ENCODE measurements around the gene CSTF1. TPM values are rescaled to one million over a fixed set of nuclear protein-coding genes. Genes with fewer than 3 reads are reported as not detected.

The CSTF1 gene
- total and polyA plus RNA-seq, 4 donors, result 11.9 to 20.2 (median 16.0) TPM

DNA sequence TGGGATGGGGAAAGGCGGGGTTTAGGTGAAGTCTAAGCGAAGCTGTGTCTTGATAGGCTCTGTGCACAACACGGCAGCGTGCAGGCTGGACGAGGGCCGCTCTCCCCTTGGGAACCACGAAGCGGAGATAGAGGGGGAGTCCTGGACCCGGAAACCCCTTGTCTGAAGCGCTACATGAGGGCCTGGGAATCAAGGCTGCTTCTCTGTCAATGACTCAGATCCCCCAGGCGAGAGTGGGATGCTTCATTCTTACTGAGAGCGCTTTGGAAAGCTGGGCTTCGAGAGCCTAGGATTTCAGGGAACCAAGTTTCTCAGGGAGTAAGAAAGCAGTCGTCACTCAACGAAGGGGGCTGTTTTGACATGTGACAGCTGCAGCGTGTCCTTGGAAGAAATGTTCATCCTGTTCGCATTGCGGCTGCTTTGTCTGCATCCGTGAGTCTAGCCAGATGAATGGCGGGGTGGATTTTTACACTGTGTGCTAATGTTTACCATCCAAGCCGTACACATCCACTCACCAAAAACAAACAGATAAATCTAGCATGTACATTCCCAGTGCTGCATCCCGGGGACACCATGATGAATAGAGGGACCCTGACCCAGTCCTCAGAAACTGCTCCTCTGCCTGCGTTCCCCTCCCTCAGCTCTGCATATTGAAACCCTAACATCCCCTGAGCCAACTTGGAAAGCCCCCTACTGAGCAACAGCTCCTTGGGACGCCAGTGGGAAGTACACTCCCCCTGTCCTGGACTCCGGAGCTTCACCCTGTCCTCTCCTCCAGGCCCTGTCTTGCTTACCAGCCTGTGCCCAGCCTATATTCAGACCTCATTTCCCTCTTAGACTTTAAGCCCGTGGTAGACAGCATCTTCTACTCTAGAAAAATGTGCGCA, 51.5 kb downstream of the CSTF1 start:
- TF ChIP-seq GABPA (IDR thresholded peaks at IDR 0.05 in 1 of 2, conservative IDR thresholded peaks at IDR 0.05 in 1 of 2) (no peak), EGR1 (IDR thresholded peaks at IDR 0.05; ENCODE audit: low read depth in 2 of 2) (no peak), RAD21 (IDR thresholded peaks at IDR 0.05) (no peak), HNF4G (IDR thresholded peaks at IDR 0.05) (no peak), NR2F2 (IDR thresholded peaks at IDR 0.05) (no peak)
- TF ChIP-seq, protein P1, sequence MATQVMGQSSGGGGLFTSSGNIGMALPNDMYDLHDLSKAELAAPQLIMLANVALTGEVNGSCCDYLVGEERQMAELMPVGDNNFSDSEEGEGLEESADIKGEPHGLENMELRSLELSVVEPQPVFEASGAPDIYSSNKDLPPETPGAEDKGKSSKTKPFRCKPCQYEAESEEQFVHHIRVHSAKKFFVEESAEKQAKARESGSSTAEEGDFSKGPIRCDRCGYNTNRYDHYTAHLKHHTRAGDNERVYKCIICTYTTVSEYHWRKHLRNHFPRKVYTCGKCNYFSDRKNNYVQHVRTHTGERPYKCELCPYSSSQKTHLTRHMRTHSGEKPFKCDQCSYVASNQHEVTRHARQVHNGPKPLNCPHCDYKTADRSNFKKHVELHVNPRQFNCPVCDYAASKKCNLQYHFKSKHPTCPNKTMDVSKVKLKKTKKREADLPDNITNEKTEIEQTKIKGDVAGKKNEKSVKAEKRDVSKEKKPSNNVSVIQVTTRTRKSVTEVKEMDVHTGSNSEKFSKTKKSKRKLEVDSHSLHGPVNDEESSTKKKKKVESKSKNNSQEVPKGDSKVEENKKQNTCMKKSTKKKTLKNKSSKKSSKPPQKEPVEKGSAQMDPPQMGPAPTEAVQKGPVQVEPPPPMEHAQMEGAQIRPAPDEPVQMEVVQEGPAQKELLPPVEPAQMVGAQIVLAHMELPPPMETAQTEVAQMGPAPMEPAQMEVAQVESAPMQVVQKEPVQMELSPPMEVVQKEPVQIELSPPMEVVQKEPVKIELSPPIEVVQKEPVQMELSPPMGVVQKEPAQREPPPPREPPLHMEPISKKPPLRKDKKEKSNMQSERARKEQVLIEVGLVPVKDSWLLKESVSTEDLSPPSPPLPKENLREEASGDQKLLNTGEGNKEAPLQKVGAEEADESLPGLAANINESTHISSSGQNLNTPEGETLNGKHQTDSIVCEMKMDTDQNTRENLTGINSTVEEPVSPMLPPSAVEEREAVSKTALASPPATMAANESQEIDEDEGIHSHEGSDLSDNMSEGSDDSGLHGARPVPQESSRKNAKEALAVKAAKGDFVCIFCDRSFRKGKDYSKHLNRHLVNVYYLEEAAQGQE (IDR thresholded peaks at IDR 0.05), result no peak
- TF ChIP-seq, protein P2, sequence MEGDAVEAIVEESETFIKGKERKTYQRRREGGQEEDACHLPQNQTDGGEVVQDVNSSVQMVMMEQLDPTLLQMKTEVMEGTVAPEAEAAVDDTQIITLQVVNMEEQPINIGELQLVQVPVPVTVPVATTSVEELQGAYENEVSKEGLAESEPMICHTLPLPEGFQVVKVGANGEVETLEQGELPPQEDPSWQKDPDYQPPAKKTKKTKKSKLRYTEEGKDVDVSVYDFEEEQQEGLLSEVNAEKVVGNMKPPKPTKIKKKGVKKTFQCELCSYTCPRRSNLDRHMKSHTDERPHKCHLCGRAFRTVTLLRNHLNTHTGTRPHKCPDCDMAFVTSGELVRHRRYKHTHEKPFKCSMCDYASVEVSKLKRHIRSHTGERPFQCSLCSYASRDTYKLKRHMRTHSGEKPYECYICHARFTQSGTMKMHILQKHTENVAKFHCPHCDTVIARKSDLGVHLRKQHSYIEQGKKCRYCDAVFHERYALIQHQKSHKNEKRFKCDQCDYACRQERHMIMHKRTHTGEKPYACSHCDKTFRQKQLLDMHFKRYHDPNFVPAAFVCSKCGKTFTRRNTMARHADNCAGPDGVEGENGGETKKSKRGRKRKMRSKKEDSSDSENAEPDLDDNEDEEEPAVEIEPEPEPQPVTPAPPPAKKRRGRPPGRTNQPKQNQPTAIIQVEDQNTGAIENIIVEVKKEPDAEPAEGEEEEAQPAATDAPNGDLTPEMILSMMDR (IDR thresholded peaks at IDR 0.05; ENCODE audit: low read depth, low read length, missing input control), result no peak
- TF ChIP-seq, protein P3, sequence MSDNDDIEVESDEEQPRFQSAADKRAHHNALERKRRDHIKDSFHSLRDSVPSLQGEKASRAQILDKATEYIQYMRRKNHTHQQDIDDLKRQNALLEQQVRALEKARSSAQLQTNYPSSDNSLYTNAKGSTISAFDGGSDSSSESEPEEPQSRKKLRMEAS (IDR thresholded peaks at IDR 0.05), result no peak
- TF ChIP-seq, protein P4, sequence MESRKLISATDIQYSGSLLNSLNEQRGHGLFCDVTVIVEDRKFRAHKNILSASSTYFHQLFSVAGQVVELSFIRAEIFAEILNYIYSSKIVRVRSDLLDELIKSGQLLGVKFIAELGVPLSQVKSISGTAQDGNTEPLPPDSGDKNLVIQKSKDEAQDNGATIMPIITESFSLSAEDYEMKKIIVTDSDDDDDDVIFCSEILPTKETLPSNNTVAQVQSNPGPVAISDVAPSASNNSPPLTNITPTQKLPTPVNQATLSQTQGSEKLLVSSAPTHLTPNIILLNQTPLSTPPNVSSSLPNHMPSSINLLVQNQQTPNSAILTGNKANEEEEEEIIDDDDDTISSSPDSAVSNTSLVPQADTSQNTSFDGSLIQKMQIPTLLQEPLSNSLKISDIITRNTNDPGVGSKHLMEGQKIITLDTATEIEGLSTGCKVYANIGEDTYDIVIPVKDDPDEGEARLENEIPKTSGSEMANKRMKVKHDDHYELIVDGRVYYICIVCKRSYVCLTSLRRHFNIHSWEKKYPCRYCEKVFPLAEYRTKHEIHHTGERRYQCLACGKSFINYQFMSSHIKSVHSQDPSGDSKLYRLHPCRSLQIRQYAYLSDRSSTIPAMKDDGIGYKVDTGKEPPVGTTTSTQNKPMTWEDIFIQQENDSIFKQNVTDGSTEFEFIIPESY (IDR thresholded peaks at IDR 0.05), result no peak

DNA sequence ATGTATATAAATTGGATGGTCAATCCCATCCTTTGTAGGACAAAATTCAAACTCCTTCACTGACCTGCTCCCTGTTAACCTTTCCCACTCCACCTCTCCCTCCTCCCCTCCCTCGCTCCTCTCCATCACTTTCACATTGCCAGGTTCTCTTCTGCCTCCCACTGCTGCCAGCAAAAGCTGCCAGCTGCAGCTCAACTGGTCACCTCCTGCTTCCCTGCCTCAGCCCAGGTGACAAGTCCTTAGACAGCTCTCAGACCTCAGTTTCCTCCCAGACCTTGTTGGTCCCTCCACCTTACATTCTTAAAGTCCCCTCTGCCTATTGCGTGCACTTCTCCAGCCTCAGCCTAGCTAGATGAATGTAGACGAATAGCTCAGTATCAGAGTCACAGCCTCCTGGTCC, 52.7 kb downstream of the CSTF1 start:
- Histone ChIP-seq H3K27ac (ENCODE audit: low read depth in 1 of 2, low read length in 2 of 2) (no peak overlapping the region), H3K4me3 (ENCODE audit: low read depth in 1 of 3, low read length in 3 of 3) (no peak overlapping the region), H3K4me1 (ENCODE audit: control insufficient read depth in 4 of 4, insufficient read depth in 4 of 4, low read length in 3 of 4) (no peaks in the 10 kb centered on the region), H3K27me3 (ENCODE audit: control insufficient read depth in 4 of 4, insufficient read depth in 4 of 4, low read length in 3 of 4) (no peaks in the 10 kb centered on the region), H3K9me3 (ENCODE audit: control insufficient read depth in 4 of 4, low read length in 3 of 4) (no peaks in the 10 kb centered on the region), H3K9ac (ENCODE audit: low read depth in 1 of 2, low read length in 2 of 2) (no peak overlapping the region), H3K36me3 (ENCODE audit: control insufficient read depth in 4 of 4, insufficient read depth in 3 of 4, low read depth in 1 of 4, low read length in 3 of 4) (no peaks in the 10 kb centered on the region)
- WGBS, result 92% methylated on average over 3 of the region's 3 CpGs
- no peak for DNase-seq (ENCODE audit: low spot score)
- TF ChIP-seq EGR1 (IDR thresholded peaks at IDR 0.05; ENCODE audit: low read depth in 2 of 2) (no peak), FOXA2 (IDR thresholded peaks at IDR 0.05) (no peak), YY1 (IDR thresholded peaks at IDR 0.05) (no peak), SP1 (IDR thresholded peaks at IDR 0.05) (no peak), FOXA1 (IDR thresholded peaks at IDR 0.05) (no peak), HNF4A (conservative IDR thresholded peaks at IDR 0.05) (no peak), JUND (IDR thresholded peaks at IDR 0.05) (no peak), RAD21 (IDR thresholded peaks at IDR 0.05) (no peak)
- TF ChIP-seq, protein P4 (IDR thresholded peaks at IDR 0.05), result no peak

More for the DNA sequence above, 51.5 kb downstream of the CSTF1 start:
- Histone ChIP-seq H3K27ac (ENCODE audit: low read depth in 1 of 2, low read length in 2 of 2) (no peak overlapping the region), H3K9me3 (ENCODE audit: control insufficient read depth in 4 of 4, low read length in 3 of 4) (no peaks in the 10 kb centered on the region), H3K36me3 (ENCODE audit: control insufficient read depth in 4 of 4, insufficient read depth in 3 of 4, low read depth in 1 of 4, low read length in 3 of 4) (no peaks in the 10 kb centered on the region), H3K4me1 (ENCODE audit: control insufficient read depth in 4 of 4, insufficient read depth in 4 of 4, low read length in 3 of 4) (no peaks in the 10 kb centered on the region), H3K9ac (ENCODE audit: low read depth in 1 of 2, low read length in 2 of 2) (no peak overlapping the region), H3K27me3 (ENCODE audit: control insufficient read depth in 4 of 4, insufficient read depth in 4 of 4, low read length in 3 of 4) (no peaks in the 10 kb centered on the region), H3K4me3 (ENCODE audit: low read depth in 1 of 3, low read length in 3 of 3) (no peak overlapping the region)
- 69% methylated on average over 27 of the region's 27 CpGs for WGBS
- no peak for DNase-seq (ENCODE audit: low spot score)

Data from liver (tissue), 9 donors.